Vagina (tissue), 2 donors: ENCODE measurements around the gene COL28A1.

Experiments
- POLR2A ChIP-seq, 2 donors: fragments of 450-650 bp; IDR thresholded peaks; one replicate each; pipeline ENCODE4 v1.6.1; 2017; ENCODE audit warnings: antibody characterized with exemption in 2 of 2, mild to moderate bottlenecking in 2 of 2, moderate library complexity in 2 of 2
- TF ChIP-seq, protein P1 (sequence below), 3 experiments: fragments of 450-650 bp in 2 of 3; fragments of 200-600 bp in 1 of 3; sonication (generic) in 1 of 3; IDR thresholded peaks; one replicate each; pipeline ENCODE4 v1.5.1; 2017 to 2019; ENCODE audit warnings: antibody characterized with exemption in 3 of 3, mild to moderate bottlenecking in 2 of 3, moderate library complexity in 2 of 3

DNA sequence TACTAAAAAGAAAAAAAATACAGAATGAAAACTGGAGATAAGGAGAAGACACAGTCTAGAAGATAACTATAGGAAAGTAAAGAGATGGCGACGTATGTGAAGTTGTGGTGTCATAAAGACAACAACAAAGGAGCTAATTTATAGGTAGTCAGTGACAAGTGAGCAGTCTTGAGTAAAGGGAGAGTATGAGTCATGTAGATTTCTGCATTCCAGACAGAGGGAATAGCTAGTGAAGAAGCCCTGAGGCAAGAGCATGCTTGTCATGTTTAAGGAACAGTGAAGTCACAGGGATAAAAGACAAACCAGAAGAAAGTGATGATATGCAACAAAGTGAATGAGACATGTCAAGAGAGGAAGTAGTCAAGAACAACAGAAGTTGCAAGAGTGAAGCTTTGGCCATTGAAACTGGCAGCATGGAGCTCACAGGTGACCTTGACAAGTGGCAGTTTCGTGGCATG is 28.7 kb upstream of the COL28A1 start:
- TF ChIP-seq, protein P1, sequence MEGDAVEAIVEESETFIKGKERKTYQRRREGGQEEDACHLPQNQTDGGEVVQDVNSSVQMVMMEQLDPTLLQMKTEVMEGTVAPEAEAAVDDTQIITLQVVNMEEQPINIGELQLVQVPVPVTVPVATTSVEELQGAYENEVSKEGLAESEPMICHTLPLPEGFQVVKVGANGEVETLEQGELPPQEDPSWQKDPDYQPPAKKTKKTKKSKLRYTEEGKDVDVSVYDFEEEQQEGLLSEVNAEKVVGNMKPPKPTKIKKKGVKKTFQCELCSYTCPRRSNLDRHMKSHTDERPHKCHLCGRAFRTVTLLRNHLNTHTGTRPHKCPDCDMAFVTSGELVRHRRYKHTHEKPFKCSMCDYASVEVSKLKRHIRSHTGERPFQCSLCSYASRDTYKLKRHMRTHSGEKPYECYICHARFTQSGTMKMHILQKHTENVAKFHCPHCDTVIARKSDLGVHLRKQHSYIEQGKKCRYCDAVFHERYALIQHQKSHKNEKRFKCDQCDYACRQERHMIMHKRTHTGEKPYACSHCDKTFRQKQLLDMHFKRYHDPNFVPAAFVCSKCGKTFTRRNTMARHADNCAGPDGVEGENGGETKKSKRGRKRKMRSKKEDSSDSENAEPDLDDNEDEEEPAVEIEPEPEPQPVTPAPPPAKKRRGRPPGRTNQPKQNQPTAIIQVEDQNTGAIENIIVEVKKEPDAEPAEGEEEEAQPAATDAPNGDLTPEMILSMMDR (IDR thresholded peaks at IDR 0.05) = no peak
- TF ChIP-seq POLR2A (IDR thresholded peaks at IDR 0.05) = no peak
